SKM-1 treated with dmso at 0.1 percent for 144 hours (cell line): ENCODE data around the gene SHISA6.

ENCODE experiments used
- DNase-seq: peaks from one replicate; lab custom pipeline; 2025; ENCODE audit not compliant: unreplicated experiment; lab: John Stamatoyannopoulos, UW

Gene SHISA6

GRCh38 chr17:11514565-11514964 lies 273.6 kb downstream of the SHISA6 start:
- DNase-seq: no peak

DNA sequence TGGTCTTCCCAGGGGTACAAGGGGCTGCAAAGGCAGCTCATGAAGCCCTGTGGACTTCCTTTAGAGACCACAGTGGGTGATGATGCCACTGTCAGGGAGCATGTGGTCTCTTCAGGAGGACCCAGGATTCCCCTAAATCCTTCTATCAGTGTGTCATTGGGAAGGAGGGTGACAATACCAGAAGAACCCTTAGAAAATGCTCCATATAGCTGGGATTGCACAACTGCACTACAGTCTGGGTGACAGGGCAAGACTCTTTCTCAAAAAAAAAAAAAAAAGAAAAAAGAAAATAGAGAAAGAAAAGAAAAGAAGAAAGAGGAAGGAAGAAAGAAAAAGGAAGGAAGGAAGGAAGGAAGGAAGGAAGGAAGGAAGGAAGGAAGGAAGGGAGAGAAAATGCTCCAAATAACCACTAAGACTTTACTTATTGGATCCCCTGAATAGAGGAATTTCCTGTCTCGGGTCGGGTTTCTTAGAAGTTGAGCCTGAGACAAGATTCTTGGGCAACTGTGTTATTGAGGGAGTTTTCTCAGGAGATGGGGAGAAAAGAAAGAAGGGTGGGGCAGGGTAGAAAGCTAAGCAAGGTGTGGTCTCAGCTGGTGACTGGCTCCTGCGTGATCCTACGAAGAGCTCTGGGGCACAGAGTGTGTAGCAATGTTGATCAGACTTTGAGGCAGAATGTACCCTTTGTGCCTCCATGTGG lies 274.1 kb downstream of the SHISA6 start:
- no peak for DNase-seq

GRCh38 chr17:11515901-11516300 lies 274.9 kb downstream of the SHISA6 start:
- no peak for DNase-seq

- no peak for DNase-seq
These were observed 294.2 kb downstream of the SHISA6 start for GRCh38 chr17:11535231-11535630.

GRCh38 chr17:11538366-11538765 lies 297.4 kb downstream of the SHISA6 start:
- DNase-seq: no peak

DNA sequence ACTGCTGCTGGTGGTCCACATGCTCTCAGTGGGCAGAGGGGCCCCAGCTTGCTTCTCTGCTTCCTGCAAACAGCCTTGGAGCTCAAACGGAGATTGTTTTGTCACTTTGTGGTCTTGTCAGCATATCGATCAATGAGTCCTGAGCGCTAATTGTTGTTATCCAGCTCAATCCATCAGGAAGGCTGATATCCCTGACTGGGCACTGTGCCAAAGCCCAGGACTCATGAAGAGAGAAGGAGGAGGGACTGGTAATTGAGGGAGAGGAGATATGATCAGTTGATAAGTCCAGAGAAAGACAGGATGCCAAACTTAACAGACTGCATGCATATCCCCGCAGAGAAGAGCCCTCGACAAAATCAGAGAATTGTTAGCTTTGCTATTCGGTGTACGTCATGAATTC lies 298.6 kb downstream of the SHISA6 start:
- no peak for DNase-seq

DNA sequence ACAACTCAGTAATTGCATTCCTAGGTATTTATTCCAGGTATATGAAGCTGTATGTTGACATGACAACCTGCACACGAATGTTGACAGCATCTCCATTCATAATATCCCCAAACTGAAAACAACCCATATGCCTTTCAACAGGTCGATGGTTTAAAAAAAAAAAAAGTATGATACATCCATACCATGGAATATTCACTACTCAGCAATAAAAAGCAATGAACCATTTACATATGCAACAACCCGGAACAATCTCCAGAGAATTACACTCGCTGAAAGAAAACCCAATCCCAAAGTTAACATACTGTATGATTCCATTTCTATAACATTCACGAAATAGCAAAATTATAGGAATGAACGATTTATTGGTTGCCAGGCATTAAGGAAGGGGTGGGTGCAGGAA lies 304.0 kb downstream of the SHISA6 start:
- DNase-seq: no peak

DNA sequence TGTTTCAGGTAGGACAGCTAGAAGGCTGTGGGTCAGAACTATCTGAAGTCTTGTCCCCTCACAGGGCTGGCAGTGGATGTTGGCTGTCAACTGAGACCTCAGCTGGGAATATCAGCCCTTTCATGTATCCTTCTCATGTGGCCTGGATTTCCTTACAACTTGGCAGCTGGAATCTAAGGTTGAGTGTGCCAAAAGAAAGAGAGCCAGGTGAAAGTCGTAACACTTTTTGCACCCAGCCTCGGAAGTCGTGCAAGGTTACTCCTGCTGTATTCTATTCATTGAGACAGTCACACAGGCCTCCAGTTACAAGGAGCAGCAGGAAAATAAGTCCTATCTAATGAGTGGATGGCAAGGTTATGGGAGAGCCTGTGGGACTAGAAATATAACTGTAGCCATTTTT lies 304.7 kb downstream of the SHISA6 start:
- DNase-seq: no peak

- DNase-seq: no peak
These were observed 306.8 kb downstream of the SHISA6 start for GRCh38 chr17:11547853-11548252.

GRCh38 chr17:11548398-11548797 lies 307.4 kb downstream of the SHISA6 start:
- no peak for DNase-seq

DNA sequence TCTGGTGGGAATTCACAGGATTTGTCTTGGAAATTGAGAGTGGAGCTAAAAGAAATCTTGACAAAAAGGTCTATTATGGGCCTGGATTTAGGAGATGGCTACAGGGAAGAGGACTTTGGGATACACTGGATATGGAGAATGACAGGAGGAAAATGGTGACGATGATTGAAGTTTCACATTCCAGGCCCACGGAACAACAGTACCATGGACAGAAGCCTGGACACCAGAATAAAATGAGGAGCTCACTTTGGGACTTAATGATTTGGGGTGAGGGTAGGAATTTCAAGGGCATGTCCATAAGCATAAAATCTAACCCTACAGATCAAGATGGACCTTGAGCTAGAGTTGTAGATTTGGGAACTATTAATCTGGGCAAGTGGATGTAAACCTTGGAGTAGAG lies 309.4 kb downstream of the SHISA6 start:
- no peak for DNase-seq

DNA sequence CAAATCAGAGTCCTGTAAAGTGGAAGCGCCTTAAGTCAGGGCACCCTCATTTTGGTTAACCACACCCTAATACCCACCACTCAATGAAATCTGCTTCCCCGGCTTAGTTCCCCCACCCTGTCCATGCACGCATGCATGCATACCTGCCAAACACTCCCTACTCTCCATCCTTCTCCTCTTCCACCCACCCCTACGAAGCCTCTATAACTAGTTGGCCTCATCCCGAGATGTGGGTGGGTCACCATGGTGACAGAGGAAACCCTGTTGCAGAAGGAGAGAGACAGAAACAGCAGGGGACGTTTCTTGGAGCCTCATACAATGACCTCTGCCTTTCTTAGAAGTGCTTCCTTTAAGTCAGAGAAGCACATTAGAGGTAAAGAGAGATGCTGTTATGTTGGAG lies 310.4 kb downstream of the SHISA6 start:
- DNase-seq: no peak

DNA sequence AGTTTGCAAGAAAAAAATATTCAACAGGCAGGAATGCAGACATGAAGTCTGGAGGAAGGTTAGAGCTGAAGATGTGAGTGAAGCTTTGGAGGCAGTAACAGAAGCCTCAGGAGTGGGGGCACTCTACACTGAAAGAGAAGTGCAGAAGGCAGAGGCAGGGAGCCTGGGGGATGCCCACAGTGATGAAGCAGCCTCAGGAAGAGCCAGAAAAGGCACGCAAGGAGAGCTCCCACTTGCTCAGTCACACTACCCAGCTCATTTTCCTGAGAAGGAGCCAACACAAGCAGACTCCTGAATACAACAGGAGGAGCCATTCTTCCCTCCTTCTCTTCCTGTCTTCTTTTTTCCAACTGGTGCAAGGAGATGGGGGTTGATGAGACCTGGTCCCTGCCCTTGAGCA lies 312.1 kb downstream of the SHISA6 start:
- no peak for DNase-seq

GRCh38 chr17:11554042-11554441 lies 313.0 kb downstream of the SHISA6 start:
- DNase-seq: no peak

DNA sequence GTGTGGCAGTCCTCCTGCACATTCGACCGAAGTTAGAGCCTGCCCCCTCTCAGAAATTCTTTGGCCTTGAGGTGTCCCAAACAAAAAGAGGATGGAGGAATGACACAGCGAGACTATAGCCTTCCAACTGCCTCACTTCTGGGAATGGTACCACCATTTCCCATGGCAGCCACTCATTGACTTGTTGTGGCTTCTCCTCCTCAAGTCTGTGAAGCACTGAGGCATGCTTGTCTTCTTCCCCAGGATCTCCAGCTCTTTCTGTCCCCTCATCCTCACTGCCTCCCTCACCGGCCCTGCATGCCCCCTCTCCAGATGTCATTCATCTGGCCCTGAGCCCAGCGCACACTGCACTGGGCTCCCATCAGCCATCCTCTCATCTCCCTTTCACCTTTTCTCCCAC lies 313.5 kb downstream of the SHISA6 start:
- DNase-seq: no peak

GRCh38 chr17:11555530-11555929 lies 314.5 kb downstream of the SHISA6 start:
- no peak for DNase-seq

- DNase-seq: no peak
These were observed 316.9 kb downstream of the SHISA6 start for GRCh38 chr17:11557727-11558452.

GRCh38 chr17:11558681-11559234 lies 317.7 kb downstream of the SHISA6 start:
- DNase-seq: no peak

DNA sequence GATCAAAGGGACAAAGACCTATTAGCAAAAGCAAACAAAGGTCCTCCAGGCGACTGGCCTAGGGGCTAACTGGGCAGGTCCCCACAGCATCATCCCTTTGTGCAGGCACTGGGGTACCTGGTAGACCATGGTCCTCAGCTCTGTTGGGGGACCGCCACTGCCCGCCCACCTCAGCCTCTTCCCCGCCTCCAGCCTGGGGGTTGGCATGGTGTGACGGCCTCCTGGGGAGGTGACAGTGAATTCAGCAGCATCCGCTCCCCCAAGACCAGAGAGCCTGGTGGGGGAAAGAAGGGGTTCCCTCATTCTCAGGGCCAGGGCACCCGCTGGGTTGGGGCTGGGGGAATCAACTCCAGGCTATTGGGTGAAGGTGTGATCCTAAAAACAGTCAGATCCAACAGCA lies 318.6 kb downstream of the SHISA6 start:
- DNase-seq: no peak

DNA sequence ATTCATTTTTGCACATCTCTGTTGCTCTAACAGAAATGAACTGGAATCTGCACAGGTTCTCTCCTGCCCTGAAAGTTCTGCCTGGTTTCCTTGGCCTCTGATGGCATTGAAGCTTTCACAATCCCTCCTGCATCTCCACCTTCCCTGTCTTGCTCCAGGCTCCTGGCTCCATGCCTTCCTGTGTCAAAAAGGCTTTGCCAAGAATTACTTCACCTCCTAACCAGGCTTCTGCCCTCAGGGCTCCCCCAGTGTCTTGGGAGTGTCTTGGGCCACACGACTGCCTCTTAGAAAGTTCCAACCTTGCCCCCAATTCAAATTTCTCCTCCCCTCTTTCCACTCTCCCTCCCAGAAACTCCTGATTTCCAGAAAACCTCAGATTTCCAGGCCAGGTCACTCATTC lies 320.3 kb downstream of the SHISA6 start:
- no peak for DNase-seq

DNA sequence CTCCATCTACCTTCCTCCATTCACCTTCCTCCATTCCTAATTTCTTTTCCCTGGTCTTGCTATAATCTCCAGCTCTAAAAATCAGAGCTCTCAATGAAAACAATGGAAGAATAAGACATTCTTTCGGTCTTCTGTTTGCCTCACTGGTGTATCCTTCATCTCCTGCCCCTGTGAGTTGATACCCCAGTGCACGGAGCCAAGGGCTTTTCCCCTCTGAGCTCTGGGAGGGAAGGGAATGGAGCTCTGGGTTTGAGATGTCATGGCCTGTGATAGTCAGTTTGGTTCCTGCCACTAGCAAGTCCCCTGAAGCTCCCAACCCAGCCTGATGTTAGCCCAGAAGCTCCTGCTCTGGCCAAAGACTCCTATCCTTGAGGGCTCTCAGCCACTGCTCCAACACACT lies 320.7 kb downstream of the SHISA6 start:
- DNase-seq: no peak

DNA sequence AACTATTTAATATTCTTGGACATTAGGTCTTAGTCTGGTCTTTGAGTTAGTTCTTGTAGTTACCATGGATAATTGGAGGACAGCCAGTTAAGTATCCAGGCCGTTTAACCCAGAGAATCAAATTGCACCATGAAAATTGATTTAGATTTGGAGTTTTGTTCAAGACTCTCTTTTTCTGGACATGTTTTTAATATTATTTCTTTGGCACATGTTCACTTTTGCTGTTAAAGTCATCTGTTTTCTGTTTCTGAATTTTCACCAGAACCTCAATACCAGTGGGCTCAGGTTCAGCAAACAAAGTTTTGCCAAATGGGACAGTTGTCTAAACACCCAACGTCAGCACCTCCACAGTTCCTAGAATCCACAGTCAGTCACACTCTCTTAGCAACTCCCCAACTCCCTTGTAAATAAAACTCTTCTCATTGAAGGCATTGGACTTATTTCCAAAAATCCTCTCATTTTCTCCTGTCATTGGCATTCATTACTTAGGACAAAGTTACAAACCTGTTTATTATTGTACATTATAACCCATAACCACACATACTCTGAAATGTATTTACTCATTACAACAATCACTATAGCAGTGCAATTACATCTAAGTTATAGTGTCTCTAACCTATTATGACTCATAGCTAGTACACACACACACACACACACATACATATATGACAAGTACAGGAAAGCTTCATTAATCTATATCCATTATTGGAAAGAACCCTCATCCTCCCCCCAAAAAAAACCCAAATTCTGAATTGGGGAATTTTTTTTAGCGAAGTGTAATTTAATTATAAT lies 323.8 kb downstream of the SHISA6 start:
- no peak for DNase-seq
